MCF 10A (cell line): ENCODE results near the gene C10orf88. TPM values are rescaled to one million over a fixed set of nuclear protein-coding genes. Genes with fewer than 3 reads are reported as not detected.
A peak's percentile ranks its signal among the peaks of the same experiment; 100 is the strongest.

Source experiments
- BruUV-seq: library from RNA; stranded (reverse); fragments of 400-500 nt; replicated peaks from 2 replicates; lab custom pipeline; 2021; lab: Mats Ljungman, UMichigan
- CTCF ChIA-PET: fragments of 300-600 bp; sonication (Branson Sonifier 250); formaldehyde crosslinking; extraction: SDS; loops from one replicate; lab custom pipeline; 2021; ENCODE audit warnings: antibody characterized with exemption, inconsistent platforms; lab: Yijun Ruan, JAX
- POLR2A ChIA-PET: fragments of 300-600, 350-650 bp; sonication (Branson Sonifier 250); formaldehyde crosslinking; extraction: SDS; loops from one replicate; lab custom pipeline; 2020; ENCODE audit warnings: antibody characterized with exemption, inconsistent platforms; lab: Yijun Ruan, JAX
- DNase-seq: peaks from one replicate; pipeline ENCODE4 v3.0.0-alpha.2; 2018; ENCODE audit not compliant: unreplicated experiment
- H3K27ac Mint-ChIP-seq: one replicate; pipeline ENCODE4 v1.8.0; 2022; ENCODE audit warnings: mild to moderate bottlenecking, low read depth, mixed read lengths; ENCODE audit not compliant: unreplicated experiment
- H3K27me3 Mint-ChIP-seq: one replicate; pipeline ENCODE4 v1.8.0; 2022; ENCODE audit warnings: mixed read lengths; ENCODE audit not compliant: insufficient read depth, unreplicated experiment
- H3K36me3 Mint-ChIP-seq: one replicate; pipeline ENCODE4 v1.8.0; 2022; ENCODE audit warnings: mild to moderate bottlenecking, moderate library complexity, mixed read lengths; ENCODE audit not compliant: insufficient read depth, unreplicated experiment
- H3K4me1 Mint-ChIP-seq: one replicate; pipeline ENCODE4 v1.8.0; 2022; ENCODE audit warnings: mixed read lengths; ENCODE audit not compliant: insufficient read depth, unreplicated experiment
- H3K4me3 Mint-ChIP-seq: one replicate; pipeline ENCODE4 v1.8.0; 2022; ENCODE audit warnings: mild to moderate bottlenecking, moderate library complexity, mixed read lengths; ENCODE audit not compliant: unreplicated experiment
- H3K9me3 Mint-ChIP-seq: one replicate; pipeline ENCODE4 v1.8.0; 2022; ENCODE audit warnings: mixed read lengths; ENCODE audit not compliant: unreplicated experiment
- intact Hi-C: fragments of 100-400 bp; cut with micrococcal nuclease; formaldehyde crosslinking; loops from 2 replicates; pipeline ENCODE4 v1.14.1; 2022
- total RNA-seq: library from RNA; stranded (reverse); gene quantifications from 2 replicates; pipeline ENCODE4 v1.2.3, GENCODE V29; 2022
- TF ChIP-seq, protein P1 (sequence below): fragments of 200-600 bp; IDR thresholded peaks from one replicate; pipeline ENCODE4 v1.8.0; 2022; ENCODE audit warnings: antibody characterized with exemption, mild to moderate bottlenecking; ENCODE audit not compliant: unreplicated experiment

The C10orf88 gene
- total RNA-seq, 1 experiment from 2014 or later, result 13.6 TPM

DNA sequence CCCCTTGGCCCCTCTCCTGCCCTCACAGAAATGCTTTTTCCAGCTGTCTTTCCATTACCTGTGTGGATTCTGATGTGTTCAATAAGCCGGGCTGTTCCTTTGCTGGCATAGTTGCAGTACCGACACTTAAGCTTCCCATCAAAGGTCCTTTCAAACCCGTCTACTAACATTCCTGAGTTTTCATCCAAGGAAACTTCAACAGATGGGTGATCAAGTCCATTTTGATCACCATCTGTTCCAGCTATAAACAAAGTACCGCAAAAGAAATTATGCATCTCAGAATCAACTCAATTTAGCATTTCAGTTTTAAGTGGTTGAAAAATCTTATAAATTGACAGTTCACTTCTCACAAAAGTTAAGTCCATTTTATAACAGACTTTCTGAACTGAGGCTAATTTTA, 41.9 kb upstream of the C10orf88 start:
- TF ChIP-seq, protein P1, sequence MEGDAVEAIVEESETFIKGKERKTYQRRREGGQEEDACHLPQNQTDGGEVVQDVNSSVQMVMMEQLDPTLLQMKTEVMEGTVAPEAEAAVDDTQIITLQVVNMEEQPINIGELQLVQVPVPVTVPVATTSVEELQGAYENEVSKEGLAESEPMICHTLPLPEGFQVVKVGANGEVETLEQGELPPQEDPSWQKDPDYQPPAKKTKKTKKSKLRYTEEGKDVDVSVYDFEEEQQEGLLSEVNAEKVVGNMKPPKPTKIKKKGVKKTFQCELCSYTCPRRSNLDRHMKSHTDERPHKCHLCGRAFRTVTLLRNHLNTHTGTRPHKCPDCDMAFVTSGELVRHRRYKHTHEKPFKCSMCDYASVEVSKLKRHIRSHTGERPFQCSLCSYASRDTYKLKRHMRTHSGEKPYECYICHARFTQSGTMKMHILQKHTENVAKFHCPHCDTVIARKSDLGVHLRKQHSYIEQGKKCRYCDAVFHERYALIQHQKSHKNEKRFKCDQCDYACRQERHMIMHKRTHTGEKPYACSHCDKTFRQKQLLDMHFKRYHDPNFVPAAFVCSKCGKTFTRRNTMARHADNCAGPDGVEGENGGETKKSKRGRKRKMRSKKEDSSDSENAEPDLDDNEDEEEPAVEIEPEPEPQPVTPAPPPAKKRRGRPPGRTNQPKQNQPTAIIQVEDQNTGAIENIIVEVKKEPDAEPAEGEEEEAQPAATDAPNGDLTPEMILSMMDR, result no peak
- Mint-ChIP-seq H3K27me3 (no peaks in the 10 kb centered on the region), H3K27ac (no peak overlapping the region), H3K9me3 (no peaks in the 10 kb centered on the region), H3K36me3 (peaks cover 55% of the 10 kb centered on the region), H3K4me3 (no peak overlapping the region), H3K4me1 (peaks cover 20% of the 10 kb centered on the region)
- intact Hi-C loops, result no loop called here
- ChIA-PET CTCF (no interaction called here), POLR2A (interaction anchor here (0.6 to 2.6 kb wide), 4 partner anchors 10 to 15 kb away, joined by 4 to 13 read pairs (median 5); partner anchors contain the start of genes ACADSB, IKZF5 and PSTK)
- no peak for DNase-seq
- BruUV-seq, result no TSS peak

DNA sequence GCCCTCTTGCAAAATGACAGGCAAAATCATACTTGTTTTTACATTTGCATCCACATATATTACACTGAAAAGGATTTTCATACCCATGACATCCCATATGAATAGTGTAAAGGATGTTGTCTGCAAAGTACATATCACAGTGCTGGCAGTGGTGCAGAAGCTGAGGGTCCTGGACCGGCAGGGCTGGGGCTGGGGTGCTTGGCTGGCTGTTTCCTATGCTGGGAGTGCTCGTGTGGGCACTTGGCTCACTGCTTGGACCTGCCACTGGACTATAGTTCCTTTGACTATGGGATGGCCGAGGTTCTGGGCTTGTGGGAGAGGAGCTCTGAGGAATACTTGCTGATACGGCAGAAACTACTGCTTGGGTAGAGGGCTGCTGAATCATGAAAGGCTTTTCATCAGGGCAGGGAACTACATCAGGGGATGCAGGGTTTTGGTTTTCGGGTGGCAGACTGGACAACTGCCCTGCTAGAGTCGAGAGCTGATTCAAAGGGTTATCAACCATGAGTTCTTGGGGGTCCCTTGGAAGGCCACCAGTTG, 39.8 kb upstream of the C10orf88 start:
- BruUV-seq, result TSS peak; percentile 8
- Mint-ChIP-seq H3K27ac (no peak overlapping the region), H3K4me1 (peaks cover 4% of the 10 kb centered on the region), H3K36me3 (peaks cover 55% of the 10 kb centered on the region), H3K9me3 (no peaks in the 10 kb centered on the region), H3K4me3 (no peak overlapping the region), H3K27me3 (no peaks in the 10 kb centered on the region)
- intact Hi-C loops, result no loop called here
- TF ChIP-seq, protein P1, result no peak
- no peak for DNase-seq
- ChIA-PET POLR2A (interaction anchor here (0.7 to 1.3 kb wide), 2 partner anchors 8 to 14 kb away, joined by 3 to 4 read pairs; partner anchors contain the start of gene PSTK), CTCF (interaction anchor here (1.2 kb wide), 1 partner anchor 11 kb away, joined by 5 read pairs; no protein-coding TSS in a partner anchor)

DNA sequence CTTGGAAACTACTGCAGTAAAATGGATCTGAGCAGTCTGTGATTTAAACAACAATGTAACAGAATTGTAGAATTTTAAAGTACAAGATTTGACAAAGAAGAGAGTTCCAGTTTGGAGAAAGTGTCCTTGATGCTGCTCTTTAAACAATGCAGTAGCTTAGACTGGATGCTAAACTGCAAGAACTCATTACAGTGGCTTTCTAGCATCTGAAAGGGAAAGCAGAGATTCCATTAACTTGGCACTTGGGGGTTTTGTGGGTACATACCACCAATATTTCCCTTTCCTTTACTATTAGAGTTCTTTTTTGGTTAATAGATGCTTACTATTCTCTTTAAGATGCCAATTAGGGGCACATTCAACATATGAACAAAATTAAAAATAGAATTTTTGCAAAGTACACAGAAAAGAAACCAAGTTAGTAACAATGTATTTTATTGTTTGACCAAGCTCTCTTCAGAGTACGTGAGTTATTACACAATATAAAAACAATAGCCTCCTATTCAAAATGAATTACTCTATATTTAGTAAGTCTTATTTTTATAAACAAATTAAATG, 38.1 kb upstream of the C10orf88 start:
- H3K36me3 Mint-ChIP-seq, result peaks cover 42% of the 10 kb centered on the region
- BruUV-seq, result no TSS peak
- intact Hi-C loops, result no loop called here
- CTCF ChIA-PET, result interaction anchor here (1.3 to 1.4 kb wide), 2 partner anchors 10 to 12 kb away, joined by 3 to 6 read pairs; no protein-coding TSS in a partner anchor
- TF ChIP-seq, protein P1, result no peak
- H3K27me3 Mint-ChIP-seq, result no peaks in the 10 kb centered on the region
- no peaks in the 10 kb centered on the region for H3K9me3 Mint-ChIP-seq
- H3K4me3 Mint-ChIP-seq, result no peak overlapping the region
- DNase-seq, result no peak
- H3K4me1 Mint-ChIP-seq, result no peaks in the 10 kb centered on the region
- no peak overlapping the region for H3K27ac Mint-ChIP-seq
- POLR2A ChIA-PET, result interaction anchor here (0.9 to 2.7 kb wide), 3 partner anchors 11 to 18 kb away, joined by 3 to 12 read pairs (median 3); partner anchors contain the start of genes ACADSB and IKZF5

DNA sequence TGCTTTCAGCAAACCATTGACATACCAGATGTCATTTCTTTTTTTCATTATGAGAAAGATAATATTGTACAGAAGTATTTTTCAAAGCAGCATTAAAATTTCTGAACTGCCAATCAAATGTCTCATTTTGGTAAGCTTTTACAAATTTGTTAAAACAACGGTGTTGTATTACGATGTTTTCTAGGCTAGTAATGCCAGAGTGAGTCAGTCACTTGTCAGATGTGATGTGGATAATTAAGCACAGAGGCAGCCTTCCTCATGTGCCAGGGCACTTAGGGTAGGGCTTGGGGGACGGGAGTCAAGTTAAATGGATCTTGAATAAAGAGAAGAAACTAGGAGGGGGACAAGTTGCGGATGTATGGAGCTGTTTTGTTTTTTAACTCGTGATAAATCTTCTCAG, 36.3 kb upstream of the C10orf88 start:
- peak; percentile 23 for DNase-seq
- POLR2A ChIA-PET, result interaction anchor here (0.9 to 1.9 kb wide), 5 partner anchors 9 to 18 kb away, joined by 3 to 11 read pairs (median 3); partner anchors contain the start of genes IKZF5 and PSTK
- Mint-ChIP-seq H3K4me1 (no peaks in the 10 kb centered on the region), H3K27ac (peak overlapping the region; percentile 14), H3K36me3 (peaks cover 40% of the 10 kb centered on the region), H3K4me3 (no peak overlapping the region), H3K9me3 (no peaks in the 10 kb centered on the region), H3K27me3 (no peaks in the 10 kb centered on the region)
- CTCF ChIA-PET, result interaction anchor here (1.9 kb wide), 1 partner anchor 10 kb away, joined by 9 read pairs; the partner anchor contains the start of gene PSTK
- intact Hi-C loops, result no loop called here
- no TSS peak for BruUV-seq
- TF ChIP-seq, protein P1, result no peak
